HEK293T (cell line): ENCODE measurements around the gene SEPTIN12.

Source experiments
- ARNT ChIP-seq: fragments of 450-650 bp; IDR thresholded peaks from 2 replicates; pipeline ENCODE4 v1.6.1; 2017; ENCODE audit warnings: mild to moderate bottlenecking
- BHLHE40 ChIP-seq: fragments of 450-650 bp; IDR thresholded peaks from 2 replicates; pipeline ENCODE4 v1.6.1; 2016; ENCODE audit warnings: mild to moderate bottlenecking, moderate library complexity, borderline replicate concordance
- FOXK2 ChIP-seq: fragments of 450-650 bp; IDR thresholded peaks from 2 replicates; pipeline ENCODE4 v1.6.1; 2016; ENCODE audit warnings: mild to moderate bottlenecking
- FOXM1 ChIP-seq: fragments of 450-650 bp; IDR thresholded peaks from 2 replicates; pipeline ENCODE4 v1.6.1; 2017; ENCODE audit warnings: mild to moderate bottlenecking, borderline replicate concordance
- HDGF ChIP-seq: fragments of 450-650 bp; IDR thresholded peaks from 2 replicates; pipeline ENCODE4 v1.6.1; 2017; ENCODE audit warnings: antibody characterized with exemption, borderline replicate concordance
- NFRKB ChIP-seq: fragments of 450-650 bp; IDR thresholded peaks from 2 replicates; pipeline ENCODE4 v1.6.1; 2016; ENCODE audit warnings: mild to moderate bottlenecking, moderate library complexity
- SP1 ChIP-seq: fragments of 450-650 bp; IDR thresholded peaks from 2 replicates; pipeline ENCODE4 v1.6.1; 2017
- SUZ12 ChIP-seq: fragments of 450-650 bp; IDR thresholded peaks from 2 replicates; pipeline ENCODE4 v1.6.1; 2016; ENCODE audit warnings: mild to moderate bottlenecking
- TARDBP ChIP-seq: fragments of 450-650 bp; IDR thresholded peaks from 2 replicates; pipeline ENCODE4 v1.6.1; 2016

GRCh38 chr16:4772351-4772750, 15.8 kb downstream of the SEPTIN12 start:
- TF ChIP-seq NFRKB (no peak), ARNT (no peak), HDGF (no peak), BHLHE40 (no peak), SP1 (no peak), FOXK2 (no peak), SUZ12 (no peak), TARDBP (no peak), FOXM1 (no peak)
